ENCODE data around the gene BAIAP2.
"Not testable (repeated sequence)": the region's sequence is repeated elsewhere in the genome, so short reads cannot be mapped to it uniquely, and the experiment has no call there.

The BAIAP2 gene

GRCh38 chr17:81071761-81072741 lies 37.1 kb downstream of the BAIAP2 start:
- no peak for DNase-seq

GRCh38 chr17:81073967-81074839 lies 39.3 kb downstream of the BAIAP2 start:
- DNase-seq: no peak

DNA sequence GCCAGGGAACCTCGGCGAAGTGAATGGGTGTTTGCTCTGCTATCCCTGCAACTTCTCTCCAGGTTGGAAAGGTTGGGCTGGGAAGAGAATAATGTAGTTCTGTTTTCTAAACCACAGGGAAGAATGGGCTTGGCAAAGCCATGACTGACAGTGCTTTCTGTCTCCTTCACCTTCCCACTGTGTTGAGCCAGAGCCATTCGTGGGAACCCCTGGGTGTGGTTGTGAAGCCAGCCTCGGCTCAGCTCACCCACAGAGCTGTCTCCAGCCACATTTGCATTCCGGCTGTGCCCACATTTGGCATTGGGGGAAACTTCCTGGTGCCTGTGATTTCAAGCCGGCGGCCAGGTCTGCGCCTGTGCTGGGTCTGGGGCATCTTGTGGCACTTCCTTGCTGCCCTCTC lies 39.9 kb downstream of the BAIAP2 start:
- no peak for DNase-seq

DNA sequence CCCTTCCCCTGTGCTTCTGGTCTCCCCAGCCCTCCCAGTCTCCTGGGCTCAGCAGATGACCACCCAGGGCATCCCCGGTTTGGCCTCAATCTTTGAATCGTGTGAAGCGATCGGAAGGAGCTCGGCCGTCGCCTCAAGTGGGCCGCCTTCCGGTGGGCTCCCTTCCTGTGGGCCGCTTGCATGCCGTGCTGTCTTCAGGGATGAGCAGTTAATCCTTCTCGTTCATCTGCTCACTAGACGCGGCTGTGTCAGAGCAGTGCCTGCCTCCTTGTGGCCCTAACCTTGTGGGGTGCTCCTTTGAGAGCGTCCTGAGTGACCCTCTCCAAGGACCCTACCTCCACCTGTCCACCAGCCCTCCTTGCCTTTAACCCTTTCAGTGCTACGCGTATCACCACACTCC lies 40.4 kb downstream of the BAIAP2 start:
- no peak for DNase-seq

DNA sequence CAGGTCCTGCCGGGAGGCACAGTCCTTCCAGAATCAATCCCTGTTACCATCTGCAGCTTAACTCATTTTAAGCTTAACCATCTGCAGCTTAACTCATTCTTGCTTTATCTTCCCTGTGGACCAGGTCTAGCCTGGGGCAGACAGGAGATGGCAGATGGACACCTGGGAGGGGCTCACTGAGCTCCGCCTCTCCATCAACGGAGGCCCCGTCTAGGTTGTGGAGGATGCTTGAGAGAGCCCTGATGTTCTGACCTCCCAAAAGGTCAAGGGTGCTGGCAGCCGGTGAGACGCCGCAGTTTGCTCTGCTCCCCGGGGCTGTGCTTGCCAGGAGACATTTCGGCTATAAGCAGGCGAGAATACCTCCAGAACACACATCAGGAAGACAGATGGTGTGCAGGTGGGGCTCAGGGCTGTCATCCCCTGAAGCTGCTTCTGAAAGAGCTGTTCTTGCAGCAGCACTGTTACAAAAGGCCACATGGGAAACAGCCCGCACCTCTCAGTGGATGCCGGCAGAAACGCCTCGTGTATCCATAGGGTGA lies 41.3 kb downstream of the BAIAP2 start:
- no peak for DNase-seq

DNA sequence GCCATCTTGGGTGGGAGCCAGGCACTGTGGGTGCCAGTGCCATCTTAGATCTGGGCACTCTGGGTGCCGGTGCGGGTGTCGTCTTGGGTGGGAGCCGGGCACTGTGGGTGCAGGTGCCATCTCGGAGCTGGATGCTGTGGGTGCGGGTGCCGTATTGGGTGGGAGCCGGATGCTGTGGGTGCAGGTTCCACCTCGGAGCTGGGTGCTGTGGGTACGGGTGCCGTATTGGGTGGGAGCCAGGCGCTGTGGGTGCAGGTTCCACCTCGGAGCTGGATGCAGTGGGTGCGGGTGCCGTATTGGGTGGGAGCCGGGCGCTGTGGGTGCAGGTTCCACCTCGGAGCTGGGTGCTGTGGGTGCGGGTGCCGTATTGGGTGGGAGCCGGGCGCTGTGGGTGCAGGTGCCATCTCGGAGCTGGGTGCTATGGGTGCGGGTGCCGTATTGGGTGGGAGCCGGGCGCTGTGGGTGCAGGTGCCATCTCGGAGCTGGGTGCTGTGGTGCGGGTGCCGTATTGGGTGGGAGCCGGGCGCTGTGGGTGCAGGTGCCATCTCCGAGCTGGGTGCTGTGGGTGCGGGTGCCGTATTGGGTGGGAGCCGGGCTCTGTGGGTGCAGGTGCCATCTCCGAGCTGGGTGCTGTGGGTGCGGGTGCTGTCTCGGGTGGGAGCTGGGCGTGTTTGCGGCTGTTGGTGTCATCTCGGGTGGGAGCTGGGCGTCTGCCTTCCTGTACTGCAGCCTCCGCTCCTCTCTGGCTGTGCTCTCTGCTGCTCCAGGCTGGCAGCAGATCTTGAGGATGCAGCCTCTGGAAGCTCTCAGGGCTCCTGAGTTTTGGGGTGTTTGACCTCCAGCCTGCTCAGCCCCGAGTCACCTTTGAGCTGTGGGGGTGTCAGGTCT lies 43.3 kb downstream of the BAIAP2 start:
- DNase-seq: not testable (repeated sequence)

DNA sequence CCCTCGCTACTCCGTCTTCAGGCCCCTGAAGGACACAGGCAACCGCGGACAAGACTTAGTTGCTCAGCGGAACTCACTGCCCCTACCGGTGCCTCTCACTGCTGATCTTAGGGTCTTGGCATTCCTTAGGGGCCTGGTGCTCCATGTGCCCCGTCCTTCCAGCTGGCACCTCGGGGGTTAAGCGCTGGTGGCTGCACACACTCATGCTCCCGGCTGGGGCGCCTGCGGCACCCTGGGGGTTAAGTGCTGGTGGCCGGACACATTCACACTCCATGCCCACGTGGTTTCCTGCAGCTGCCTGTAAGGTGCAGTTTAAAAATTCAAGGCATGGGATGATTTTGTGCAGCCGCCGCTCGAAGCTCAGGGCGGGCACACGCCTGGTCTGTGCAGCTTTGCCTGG lies 45.1 kb downstream of the BAIAP2 start:
- DNase-seq: no peak

DNA sequence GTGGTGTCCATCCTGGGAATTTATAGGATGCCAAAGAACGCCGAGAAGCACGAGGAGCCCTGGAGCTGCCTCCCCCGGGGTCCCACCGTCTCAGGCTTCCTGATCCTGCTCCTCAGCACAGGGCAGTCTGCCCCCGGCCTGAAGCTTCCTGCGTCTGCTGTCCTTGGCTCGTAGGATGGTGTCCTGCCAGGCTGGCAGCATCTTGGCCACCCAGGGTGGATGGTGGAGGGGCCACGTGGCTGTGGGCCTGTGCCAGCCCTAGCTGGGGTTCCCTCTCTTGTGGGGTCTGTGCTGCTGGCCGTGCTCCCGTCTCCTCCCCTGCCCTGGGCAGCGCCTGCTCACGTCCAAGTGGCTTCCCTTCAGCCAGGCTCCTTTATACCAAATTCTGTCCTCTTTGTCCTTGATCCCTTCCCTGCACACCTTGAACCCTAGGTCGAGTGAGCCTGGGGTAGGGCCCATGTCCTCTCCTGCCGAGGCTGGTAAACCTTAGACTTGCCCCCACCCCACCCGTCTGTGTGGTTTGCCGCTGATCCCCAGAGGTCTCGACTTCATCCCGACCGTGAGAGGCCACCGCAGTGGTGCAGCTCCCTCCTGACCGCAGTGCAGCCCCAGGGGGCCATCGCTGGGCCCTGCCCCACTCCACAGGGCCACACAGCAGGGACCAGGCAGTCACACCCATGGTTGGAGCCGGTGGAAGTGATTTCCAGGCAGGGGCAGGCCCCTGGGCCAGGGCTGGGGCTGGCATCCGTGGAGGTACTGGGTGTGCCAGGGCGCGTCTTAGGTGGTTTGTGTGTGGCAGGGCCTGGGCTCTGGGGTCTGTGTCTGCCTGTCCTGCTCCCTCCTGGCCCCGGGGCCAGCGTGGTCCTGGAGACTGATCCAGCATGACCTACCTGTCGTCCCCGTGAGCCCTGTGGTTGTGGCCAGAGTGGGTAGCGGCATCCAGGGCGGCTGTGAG lies 46.5 kb downstream of the BAIAP2 start:
- no peak for DNase-seq

DNA sequence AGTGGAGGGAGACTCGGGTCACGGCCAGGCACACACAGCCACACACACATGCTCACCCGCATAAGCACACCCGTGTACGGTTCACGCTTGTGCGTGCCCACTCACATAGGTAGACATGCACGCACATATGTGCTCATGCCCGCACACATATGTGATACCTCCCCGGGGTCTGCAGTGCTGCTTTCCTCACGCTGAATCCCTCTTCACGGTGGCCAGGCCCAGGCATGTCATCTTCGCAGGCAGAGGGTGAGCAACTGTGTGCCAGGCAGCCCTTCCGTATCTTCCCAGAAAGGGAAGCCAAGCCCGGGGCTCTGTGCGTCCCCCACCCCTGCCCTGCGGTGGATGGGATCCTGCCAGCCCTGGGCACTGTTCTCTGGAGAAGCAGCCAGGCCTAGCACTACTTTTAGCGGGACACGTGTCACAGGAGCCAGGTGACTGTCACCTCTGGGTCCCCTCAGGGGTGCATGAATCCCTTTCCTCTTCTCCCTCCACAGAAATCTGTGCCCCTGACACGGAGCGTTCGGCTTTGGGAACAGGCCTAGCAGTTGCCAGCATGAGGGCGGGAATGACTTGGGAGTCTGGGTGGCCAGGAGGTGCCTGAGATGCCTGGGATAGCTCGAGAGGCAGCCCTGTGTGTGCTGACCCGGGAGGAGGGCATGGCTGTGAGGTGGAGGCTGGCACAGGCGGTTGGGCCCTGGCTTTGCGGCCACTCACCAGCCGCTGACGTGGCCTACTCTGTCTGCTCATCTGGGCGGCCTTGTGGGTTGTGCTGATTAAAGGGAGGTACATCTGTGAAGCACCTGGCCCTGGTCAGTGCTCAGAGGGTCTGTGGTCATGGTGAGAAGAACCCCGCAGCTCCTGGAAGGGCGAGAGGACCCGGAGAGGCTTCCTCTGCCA lies 47.5 kb downstream of the BAIAP2 start:
- no peak for DNase-seq

DNA sequence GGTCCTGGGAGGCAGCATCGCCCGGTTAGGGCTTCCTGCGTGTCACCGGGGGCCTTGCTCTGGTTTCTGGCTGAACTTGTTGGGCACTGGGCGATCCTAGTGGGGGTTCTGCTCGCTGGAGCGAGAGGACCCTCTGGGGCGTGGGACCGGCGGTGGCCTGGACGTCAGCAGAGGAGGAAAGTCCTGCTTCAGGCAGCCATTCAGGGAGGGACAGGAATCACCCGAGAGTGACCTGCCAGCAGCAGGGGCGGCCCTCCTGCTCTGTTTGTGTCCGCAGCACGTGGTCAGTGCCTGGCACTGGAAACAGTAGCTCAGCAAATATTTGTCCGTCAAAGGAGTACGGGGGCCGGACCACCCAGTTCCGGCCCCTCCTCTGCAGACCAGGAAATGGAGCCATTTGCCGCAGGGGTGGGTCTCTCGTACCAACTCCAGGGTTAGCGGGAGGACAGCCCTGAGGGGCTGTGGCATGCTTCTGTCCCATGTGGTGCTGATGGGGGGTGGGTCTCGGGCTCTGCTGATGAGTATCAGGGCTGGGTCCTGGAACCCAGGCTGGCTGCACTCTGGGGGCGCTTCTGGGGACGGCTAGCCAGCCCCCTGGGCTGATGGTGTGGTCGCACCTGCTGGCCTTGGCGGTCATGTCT lies 48.3 kb downstream of the BAIAP2 start:
- no peak for DNase-seq

DNA sequence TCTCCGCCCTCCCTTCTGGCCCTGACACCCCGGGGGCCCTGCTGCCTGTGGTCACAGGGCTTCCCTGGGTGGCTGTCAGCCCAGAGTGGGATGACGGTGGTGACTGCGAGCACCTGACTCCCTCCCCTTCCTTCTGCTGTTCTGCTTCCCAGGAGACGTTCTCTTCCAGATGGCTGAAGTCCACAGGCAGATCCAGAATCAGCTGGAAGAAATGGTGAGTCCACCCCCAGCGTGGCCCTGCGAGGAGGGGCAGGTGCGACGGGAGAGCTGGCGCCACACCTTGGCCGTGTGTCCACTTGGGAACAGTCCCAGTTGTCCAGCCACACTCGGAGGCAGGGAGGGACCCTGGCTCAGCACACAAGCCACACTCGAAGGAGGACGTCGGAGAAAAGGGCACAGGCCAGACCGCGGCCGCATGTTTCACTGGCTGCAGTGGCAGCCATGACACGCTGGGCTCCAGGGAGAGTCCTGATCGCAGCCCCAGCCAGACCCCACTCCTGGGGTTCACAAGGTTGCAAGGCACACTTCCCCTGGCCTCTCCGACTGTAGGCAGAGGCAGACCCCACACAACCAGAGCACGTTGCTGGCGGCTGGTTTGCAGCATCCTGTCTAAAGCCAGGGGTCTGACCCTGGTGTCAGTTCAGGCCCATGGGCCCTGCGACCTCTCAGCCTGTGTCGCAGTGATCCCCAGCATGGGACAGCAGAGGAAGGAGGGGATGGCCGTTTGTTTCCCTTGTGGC lies 49.9 kb downstream of the BAIAP2 start:
- no peak for DNase-seq

GRCh38 chr17:81085420-81085911 lies 50.5 kb downstream of the BAIAP2 start:
- DNase-seq: no peak

GRCh38 chr17:81086789-81087551 lies 52.0 kb downstream of the BAIAP2 start:
- no peak for DNase-seq

GRCh38 chr17:81090361-81091136 lies 55.6 kb downstream of the BAIAP2 start:
- DNase-seq: no peak

DNA sequence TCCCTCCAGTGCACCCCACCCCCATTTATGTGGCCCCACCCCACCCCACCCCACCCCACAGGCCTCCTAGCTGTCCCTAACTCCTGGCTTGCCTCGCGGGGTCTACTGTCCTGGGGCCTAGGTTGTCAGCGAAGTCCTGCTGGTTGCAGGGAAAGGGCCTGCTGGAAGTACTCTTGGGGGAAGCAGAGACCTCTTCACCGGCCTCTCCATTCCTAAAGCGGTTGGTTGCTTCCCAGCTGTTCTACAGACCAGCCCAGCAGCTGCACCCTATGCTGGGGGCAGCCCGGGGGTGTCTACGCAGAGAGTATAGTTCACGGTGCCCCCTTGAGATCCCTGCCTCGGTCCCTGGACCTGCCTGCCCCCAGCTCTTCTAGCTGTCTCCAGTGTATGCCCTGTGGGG lies 56.2 kb downstream of the BAIAP2 start:
- no peak for DNase-seq

DNA sequence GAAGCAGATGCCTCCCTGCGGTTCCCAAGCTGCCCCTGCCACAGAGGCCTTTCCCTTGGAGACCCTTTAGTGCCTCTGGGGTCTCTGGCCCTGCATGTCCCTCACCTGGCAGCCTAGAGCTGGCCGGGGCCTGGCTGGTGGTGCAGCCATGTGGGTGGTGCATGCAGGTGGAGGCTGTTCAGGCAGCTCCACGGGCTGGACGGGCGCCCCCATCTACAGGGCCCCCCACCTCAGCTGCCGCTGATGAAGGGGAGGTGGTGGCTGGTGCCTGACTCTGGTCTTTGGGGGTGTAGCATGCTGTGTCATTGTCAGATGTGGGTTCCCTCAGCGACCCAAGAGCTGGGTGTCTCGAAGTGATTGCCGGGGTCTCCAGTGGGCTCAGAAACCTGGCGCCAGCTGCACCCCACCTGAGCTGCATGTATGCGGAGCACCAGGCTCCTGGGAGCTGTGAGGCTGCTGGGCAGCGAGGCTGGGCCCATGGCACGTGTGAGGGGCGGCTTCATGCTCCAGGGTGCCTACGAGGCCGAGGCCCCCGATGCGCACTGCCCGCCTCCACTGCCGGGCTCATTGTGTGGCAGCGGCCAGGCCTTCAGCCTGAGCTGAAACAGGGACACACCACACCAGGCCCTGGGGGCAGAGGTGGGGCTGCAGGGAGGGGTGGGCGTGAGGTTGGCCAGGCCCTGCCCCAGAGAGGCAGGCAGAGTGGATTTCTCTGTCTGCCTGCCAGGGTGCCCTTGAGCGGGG lies 57.0 kb downstream of the BAIAP2 start:
- DNase-seq: no peak

Data from NCI-H2107 (cell line).